HG03025 (cell line): Measurements from ENCODE around the gene NCKAP1.
A peak's percentile ranks its signal among the peaks of the same experiment; 100 is the strongest.
"Not testable (repeated sequence)": the region's sequence is repeated elsewhere in the genome, so short reads cannot be mapped to it uniquely, and the experiment has no call there.

Source experiments
- ATAC-seq: cut with Tn5 transposase; IDR thresholded peaks from one replicate; pipeline ENCODE4 v1.9.1; 2021; ENCODE audit warnings: mild to moderate bottlenecking, moderate library complexity; ENCODE audit not compliant: unreplicated experiment, low FRiP score

NCKAP1 gene

GRCh38 chr2:183037074-183037552, 1.1 kb downstream of the NCKAP1 start:
- ATAC-seq, result no peak

GRCh38 chr2:183035954-183036669, 2.1 kb downstream of the NCKAP1 start:
- peak; percentile 36 for ATAC-seq

GRCh38 chr2:183035298-183035953, 2.8 kb downstream of the NCKAP1 start:
- no peak for ATAC-seq

GRCh38 chr2:183034806-183035205, 3.5 kb downstream of the NCKAP1 start:
- no peak for ATAC-seq

GRCh38 chr2:183033951-183034350, 4.3 kb downstream of the NCKAP1 start:
- no peak for ATAC-seq

GRCh38 chr2:183031911-183032794, 6.1 kb downstream of the NCKAP1 start:
- no peak for ATAC-seq

- no peak for ATAC-seq
Measured at GRCh38 chr2:183029219-183029618, 9.0 kb downstream of the NCKAP1 start.

- no peak for ATAC-seq
Measured at GRCh38 chr2:183028108-183028507, 10.1 kb downstream of the NCKAP1 start.

- no peak for ATAC-seq
Measured at GRCh38 chr2:183027443-183027842, 10.8 kb downstream of the NCKAP1 start.

- ATAC-seq, result no peak
Measured at GRCh38 chr2:183026424-183026823, 11.8 kb downstream of the NCKAP1 start.

GRCh38 chr2:183025993-183026392, 12.3 kb downstream of the NCKAP1 start:
- no peak for ATAC-seq

GRCh38 chr2:183024339-183025095, 13.7 kb downstream of the NCKAP1 start:
- no peak for ATAC-seq

GRCh38 chr2:183022711-183023110, 15.5 kb downstream of the NCKAP1 start:
- no peak for ATAC-seq

- ATAC-seq, result no peak
Measured at GRCh38 chr2:183021613-183022012, 16.6 kb downstream of the NCKAP1 start.

GRCh38 chr2:183019718-183020442, 18.4 kb downstream of the NCKAP1 start:
- no peak for ATAC-seq

- ATAC-seq, result not testable (repeated sequence)
Measured at GRCh38 chr2:183017845-183018244, 20.4 kb downstream of the NCKAP1 start.

GRCh38 chr2:183014005-183014404, 24.3 kb downstream of the NCKAP1 start:
- ATAC-seq, result no peak

- no peak for ATAC-seq
Measured at GRCh38 chr2:183011743-183012142, 26.5 kb downstream of the NCKAP1 start.

- ATAC-seq, result no peak
Measured at GRCh38 chr2:183010112-183010511, 28.1 kb downstream of the NCKAP1 start.
